HEK293 (cell line): Measurements from ENCODE around the gene FOXP1.

Experiments used
- CTCF ChIP-seq: fragments of 450-650 bp; formaldehyde crosslinking; IDR thresholded peaks from 2 replicates; pipeline ENCODE4 v1.5.1; 2016; ENCODE audit warnings: missing biosample characterization, missing genetic modification characterization
- TF ChIP-seq, protein P1 (sequence below): fragments of 450-650 bp; formaldehyde crosslinking; IDR thresholded peaks from 2 replicates; pipeline ENCODE4 v1.5.1; 2016; ENCODE audit warnings: missing biosample characterization, missing genetic modification characterization

- TF ChIP-seq, protein P1, sequence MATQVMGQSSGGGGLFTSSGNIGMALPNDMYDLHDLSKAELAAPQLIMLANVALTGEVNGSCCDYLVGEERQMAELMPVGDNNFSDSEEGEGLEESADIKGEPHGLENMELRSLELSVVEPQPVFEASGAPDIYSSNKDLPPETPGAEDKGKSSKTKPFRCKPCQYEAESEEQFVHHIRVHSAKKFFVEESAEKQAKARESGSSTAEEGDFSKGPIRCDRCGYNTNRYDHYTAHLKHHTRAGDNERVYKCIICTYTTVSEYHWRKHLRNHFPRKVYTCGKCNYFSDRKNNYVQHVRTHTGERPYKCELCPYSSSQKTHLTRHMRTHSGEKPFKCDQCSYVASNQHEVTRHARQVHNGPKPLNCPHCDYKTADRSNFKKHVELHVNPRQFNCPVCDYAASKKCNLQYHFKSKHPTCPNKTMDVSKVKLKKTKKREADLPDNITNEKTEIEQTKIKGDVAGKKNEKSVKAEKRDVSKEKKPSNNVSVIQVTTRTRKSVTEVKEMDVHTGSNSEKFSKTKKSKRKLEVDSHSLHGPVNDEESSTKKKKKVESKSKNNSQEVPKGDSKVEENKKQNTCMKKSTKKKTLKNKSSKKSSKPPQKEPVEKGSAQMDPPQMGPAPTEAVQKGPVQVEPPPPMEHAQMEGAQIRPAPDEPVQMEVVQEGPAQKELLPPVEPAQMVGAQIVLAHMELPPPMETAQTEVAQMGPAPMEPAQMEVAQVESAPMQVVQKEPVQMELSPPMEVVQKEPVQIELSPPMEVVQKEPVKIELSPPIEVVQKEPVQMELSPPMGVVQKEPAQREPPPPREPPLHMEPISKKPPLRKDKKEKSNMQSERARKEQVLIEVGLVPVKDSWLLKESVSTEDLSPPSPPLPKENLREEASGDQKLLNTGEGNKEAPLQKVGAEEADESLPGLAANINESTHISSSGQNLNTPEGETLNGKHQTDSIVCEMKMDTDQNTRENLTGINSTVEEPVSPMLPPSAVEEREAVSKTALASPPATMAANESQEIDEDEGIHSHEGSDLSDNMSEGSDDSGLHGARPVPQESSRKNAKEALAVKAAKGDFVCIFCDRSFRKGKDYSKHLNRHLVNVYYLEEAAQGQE (tag by site-specific recombination), result no peak
- TF ChIP-seq CTCF (tag by site-specific recombination), result no peak
Measured at GRCh38 chr3:71425491-71426071, 157.9 kb downstream of the FOXP1 start.
